Kidney (tissue), 14 donors: ENCODE data around the gene TEX19. TPM values are rescaled to one million over a fixed set of nuclear protein-coding genes. Genes with fewer than 3 reads are reported as not detected.

Experiments
- DNase-seq, 5 donors: peaks; one replicate each; pipeline ENCODE4 v3.0.0-alpha.2; 2013 to 2020
- FAIRE-seq: peaks from 2 replicates; lab custom pipeline; 2012; peaks lifted over from hg19 to GRCh38; lab: Jason Lieb, UNC
- H3K27ac ChIP-seq, 2 donors: one replicate each; pipeline ENCODE4 v1.7.0; 2013; ENCODE audit warnings: low read depth in 2 of 2, low read length in 2 of 2, inconsistent platforms in 1 of 2
- H3K27me3 ChIP-seq: one replicate; pipeline ENCODE4 v1.7.1; 2013; ENCODE audit warnings: low read length, inconsistent platforms; ENCODE audit not compliant: control insufficient read depth, insufficient read depth
- H3K36me3 ChIP-seq, 3 donors: one replicate each; pipeline versions ENCODE4 v1.7.0 to v1.7.1; 2013; ENCODE audit warnings: low read length in 3 of 3, control low read depth in 1 of 3, inconsistent platforms in 1 of 3; ENCODE audit not compliant: insufficient read depth in 3 of 3, control insufficient read depth in 2 of 3
- H3K4me1 ChIP-seq, 3 donors: one replicate each; pipeline versions ENCODE4 v1.7.0 to v1.7.1; 2013; ENCODE audit warnings: low read length in 3 of 3, inconsistent platforms in 1 of 3, low read depth in 1 of 3; ENCODE audit not compliant: control insufficient read depth in 2 of 3, insufficient read depth in 2 of 3
- H3K4me3 ChIP-seq, 3 donors: one replicate each; pipeline versions ENCODE4 v1.7.0 to v1.8.1; 2013; ENCODE audit warnings: low read length in 3 of 3, control low read depth in 1 of 3, inconsistent platforms in 1 of 3
- H3K9ac ChIP-seq, 3 donors: one replicate each; pipeline versions ENCODE4 v1.7.0 to v1.7.1; 2013; ENCODE audit warnings: low read length in 3 of 3, control low read depth in 1 of 3, inconsistent platforms in 1 of 3
- H3K9me3 ChIP-seq, 3 donors: one replicate each; pipeline versions ENCODE4 v1.7.0 to v1.7.1; 2013; ENCODE audit warnings: low read length in 3 of 3, control low read depth in 1 of 3, inconsistent platforms in 1 of 3; ENCODE audit not compliant: control insufficient read depth in 2 of 3, insufficient read depth in 1 of 3
- CTCF ChIP-seq: IDR thresholded peaks from 3 replicates; pipeline ENCODE4 v1.5.1; 2012; ENCODE audit warnings: mild to moderate bottlenecking, moderate library complexity, borderline replicate concordance; ENCODE audit not compliant: insufficient read depth; ENCODE audit errors: extremely low read depth
- intact Hi-C: fragments of 100-400 bp; cut with DNase I; formaldehyde crosslinking; loops from one replicate; pipeline ENCODE4 v1.11.1; 2022
- polyA plus RNA-seq: library from polyadenylated mRNA; stranded (reverse); fragments of 350-450 nt; fragmentation: Illumina TruSeq; extraction: RNeasy Lipid Tissue Mini Kit (QIAGEN cat#74804); gene quantifications from one replicate; pipeline ENCODE4 v1.2.3, GENCODE V29; 2014; ENCODE audit warnings: low read depth, low replicate concordance; ENCODE audit not compliant: insufficient read depth
- total RNA-seq: library from RNA; stranded (reverse); fragmentation: NEBNext Ultra II Directional; extraction: Animal tissue kit (Norgen Biotek cat#: 25700); gene quantifications from one replicate; pipeline ENCODE4 v1.2.1, GENCODE V29; 2021
- donor health status: control.
- donor health status: control.
- donor health status: control.
- donor health status: control.
- donor health status: control.
- donor health status: DM: yes; HTN: yes; CAD: no.
- donor health status: Normal renal cell carcinoma (clear cell type).

Gene TEX19
- total and polyA plus RNA-seq, 2 donors from 2014 or later: not detected

- no peak for FAIRE-seq
- intact Hi-C loops: no loop called here
- Histone ChIP-seq H3K27ac (no peak overlapping the region), H3K36me3 (peaks cover 0 to under 1% (median 0%) of the 10 kb centered on the region in 3 donors), H3K4me1 (no peaks in the 10 kb centered on the region), H3K4me3 (no peak overlapping the region), H3K9ac (no peak overlapping the region), H3K27me3 (no peaks in the 10 kb centered on the region), H3K9me3 (no peaks in the 10 kb centered on the region)
- no peak for TF ChIP-seq CTCF
- peak in 1 of 5 donors; percentile 59 for DNase-seq
These were observed 32.5 kb downstream of the TEX19 start for GRCh38 chr17:82391496-82392066.

GRCh38 chr17:82392209-82392920 is 33.3 kb downstream of the TEX19 start:
- no peaks in the 10 kb centered on the region for H3K27me3 ChIP-seq
- no peaks in the 10 kb centered on the region for H3K4me1 ChIP-seq
- no peaks in the 10 kb centered on the region for H3K9me3 ChIP-seq
- no peak overlapping the region for H3K27ac ChIP-seq
- no peak for TF ChIP-seq CTCF
- no peak overlapping the region for H3K9ac ChIP-seq
- FAIRE-seq (no peak), DNase-seq (peak in 2 of 5 donors; percentile 12 to 59)
- peaks cover 0 to 2% (median 0%) of the 10 kb centered on the region in 3 donors for H3K36me3 ChIP-seq
- no peak overlapping the region for H3K4me3 ChIP-seq
- intact Hi-C loops: no loop called here

GRCh38 chr17:82392941-82393340 is 33.9 kb downstream of the TEX19 start:
- DNase-seq: peak in 2 of 5 donors; percentile 26 to 31
- no peaks in the 10 kb centered on the region for H3K4me1 ChIP-seq
- FAIRE-seq: no peak
- H3K36me3 ChIP-seq: peaks cover 0 to 2% (median 0%) of the 10 kb centered on the region in 3 donors
- no peak overlapping the region for H3K9ac ChIP-seq
- H3K9me3 ChIP-seq: no peaks in the 10 kb centered on the region
- H3K27me3 ChIP-seq: no peaks in the 10 kb centered on the region
- intact Hi-C loops: no loop called here
- no peak for TF ChIP-seq CTCF
- no peak overlapping the region for H3K27ac ChIP-seq
- no peak overlapping the region for H3K4me3 ChIP-seq
